HepG2 (cell line): Measurements from ENCODE around the gene IGSF21. TPM values are rescaled to one million over a fixed set of nuclear protein-coding genes. Genes with fewer than 3 reads are reported as not detected.

Experiments
- ATAC-seq: fragments of 200-7000 bp; cut with Tn5 transposase; 3 replicates; pipeline ENCODE4 v1.9.1; 2020; ENCODE audit warnings: mild to moderate bottlenecking, moderate library complexity
- BruUV-seq: library from RNA; stranded (reverse); fragments of 400-500 nt; replicated peaks from 2 replicates; lab custom pipeline; 2021; lab: Mats Ljungman, UMichigan
- CTCF ChIA-PET: fragments of 300-600 bp; formaldehyde crosslinking; extraction: SDS; loops from one replicate; lab custom pipeline; 2021; ENCODE audit warnings: low total read pairs, inconsistent platforms, low intra/inter-chr PET ratio; lab: Yijun Ruan, JAX
- POLR2A ChIA-PET: fragments of 350-600 bp; sonication (Branson Sonifier 250); formaldehyde crosslinking; loops from one replicate; lab custom pipeline; 2020; ENCODE audit warnings: antibody characterized with exemption, inconsistent platforms; lab: Yijun Ruan, JAX
- DNase-seq: peaks from one replicate; pipeline ENCODE4 v3.0.0-alpha.2; 2015; ENCODE audit warnings: low spot score
- FAIRE-seq: peaks from 3 replicates; lab custom pipeline; 2011; peaks lifted over from hg19 to GRCh38; lab: Jason Lieb, UNC
- H2AFZ ChIP-seq: one replicate; pipeline ENCODE4 v1.6.1; 2011; ENCODE audit warnings: low read length, inconsistent platforms
- H3K27ac ChIP-seq: fragments of 300-600 bp; 3 replicates; pipeline ENCODE4 v1.8.0; 2011; ENCODE audit warnings: mixed run types, mild to moderate bottlenecking, mixed read lengths, low read length, inconsistent platforms; ENCODE audit not compliant: insufficient read depth; ENCODE audit errors: extremely low read length
- H3K27me3 ChIP-seq, 2 experiments: fragments of 200-600 bp in 1 of 2; 2 replicates in 1 of 2; 3 replicates in 1 of 2; pipeline versions ENCODE4 v1.6.0 to v1.8.0; 2011; ENCODE audit warnings: low read length in 2 of 2, mild to moderate bottlenecking in 2 of 2, moderate library complexity in 2 of 2, inconsistent platforms in 1 of 2; ENCODE audit not compliant: insufficient read depth in 2 of 2, control insufficient read depth in 1 of 2
- H3K36me3 ChIP-seq, 2 experiments: fragments of 200-600 bp in 1 of 2; replicated peaks in 1 of 2; 2 replicates in 1 of 2; 3 replicates in 1 of 2; pipeline versions ENCODE4 v1.5.1 to v1.8.0; 2011; ENCODE audit warnings: low read length in 2 of 2, inconsistent platforms in 1 of 2; ENCODE audit not compliant: insufficient read depth in 2 of 2, control insufficient read depth in 1 of 2
- H3K4me1 ChIP-seq: 2 replicates; pipeline ENCODE4 v1.5.1; 2012; ENCODE audit warnings: low read length, inconsistent platforms; ENCODE audit not compliant: insufficient read depth
- H3K4me2 ChIP-seq: 2 replicates; pipeline ENCODE4 v1.6.0; 2011; ENCODE audit warnings: low read depth, low read length, inconsistent platforms
- H3K4me3 ChIP-seq, 3 experiments: fragments of 200-600 bp in 1 of 3; sonication (generic), shearing (Covaris generic) in 1 of 3; replicated peaks in 1 of 3; 2 replicates each; pipeline ENCODE4 v1.5.1; 2011 to 2016; ENCODE audit warnings: low read length in 3 of 3, inconsistent platforms in 2 of 3, low read depth in 2 of 3, mild to moderate bottlenecking in 2 of 3, control low read depth in 1 of 3, mixed read lengths in 1 of 3; ENCODE audit not compliant: insufficient read depth in 1 of 3
- H3K79me2 ChIP-seq: one replicate; pipeline ENCODE4 v1.6.1; 2011; ENCODE audit warnings: low read length, inconsistent platforms; ENCODE audit not compliant: insufficient read depth
- H3K9ac ChIP-seq: 2 replicates; pipeline ENCODE4 v1.6.0; 2011; ENCODE audit warnings: mild to moderate bottlenecking, low read depth, low read length, inconsistent platforms; ENCODE audit not compliant: insufficient read depth
- H3K9me3 ChIP-seq: 2 replicates; pipeline ENCODE4 v1.5.1; 2012; ENCODE audit warnings: mild to moderate bottlenecking, low read length
- H4K20me1 ChIP-seq: 2 replicates; pipeline ENCODE4 v1.6.0; 2011; ENCODE audit warnings: inconsistent platforms, mild to moderate bottlenecking, low read length, moderate library complexity; ENCODE audit not compliant: insufficient read depth
- CAMTA2 ChIP-seq: sonication (generic); formaldehyde crosslinking; IDR thresholded peaks from 2 replicates; pipeline ENCODE4 v1.4.0; 2020; ENCODE audit warnings: mild to moderate bottlenecking, missing genetic modification reagents, borderline replicate concordance
- HCFC1 ChIP-seq: fragments of 150-350 bp; IDR thresholded peaks from 2 replicates; pipeline ENCODE4 v1.6.1; 2014; ENCODE audit warnings: low read depth, low read length
- ISX ChIP-seq: sonication (generic); formaldehyde crosslinking; conservative IDR thresholded peaks from 2 replicates; pipeline ENCODE4 v1.5.0; 2020; ENCODE audit warnings: missing genetic modification reagents
- JDP2 ChIP-seq: sonication (generic); formaldehyde crosslinking; IDR thresholded peaks from 2 replicates; pipeline ENCODE4 v1.8.1; 2022; ENCODE audit warnings: missing genetic modification reagents, borderline replicate concordance
- MBD4 ChIP-seq: IDR thresholded peaks from 2 replicates; pipeline ENCODE4 v1.6.1; 2012; ENCODE audit warnings: low read length, inconsistent platforms, borderline replicate concordance
- NFE2L1 ChIP-seq: sonication (generic); formaldehyde crosslinking; IDR thresholded peaks from 2 replicates; pipeline ENCODE4 v1.4.0; 2020; ENCODE audit warnings: missing genetic modification reagents, mild to moderate bottlenecking, borderline replicate concordance
- PLRG1 ChIP-seq: fragments of 450-650 bp; conservative IDR thresholded peaks from 2 replicates; pipeline ENCODE4 v1.6.1; 2016
- SP4 ChIP-seq: sonication (generic); formaldehyde crosslinking; IDR thresholded peaks from 2 replicates; pipeline ENCODE4 v1.8.1; 2023; ENCODE audit warnings: mild to moderate bottlenecking, missing genetic modification reagents
- ZFP36L2 ChIP-seq: sonication (generic); formaldehyde crosslinking; IDR thresholded peaks from 2 replicates; pipeline ENCODE4 v1.4.0; 2020; ENCODE audit warnings: missing genetic modification reagents
- ZNF143 ChIP-seq: sonication (generic); formaldehyde crosslinking; IDR thresholded peaks from 2 replicates; pipeline ENCODE4 v1.4.0; 2020; ENCODE audit warnings: missing genetic modification reagents
- ZNF598 ChIP-seq: sonication (generic); formaldehyde crosslinking; IDR thresholded peaks from 2 replicates; pipeline ENCODE4 v1.5.1; 2020; ENCODE audit warnings: mild to moderate bottlenecking, missing genetic modification reagents, borderline replicate concordance
- WGBS: methylation state at CpG from one replicate; pipeline ENCODE4 v1.1.6; 2017; ENCODE audit warnings: low lambda C conversion rate; 5-methylcytosine and 5-hydroxymethylcytosine counted together
- in situ Hi-C: cut with HindIII; loops from 2 replicates; pipeline ENCODE4 v1.10.0; 2017; ENCODE audit warnings: low pct_unique_long_range_greater_than_20kb; ENCODE audit not compliant: extremely low pct_ligation_motif_present
- intact Hi-C: fragments of 100-400 bp; cut with micrococcal nuclease; formaldehyde crosslinking; loops from one replicate; pipeline ENCODE4 v1.10.0; 2022; ENCODE audit not compliant: unreplicated experiment
- polyA plus RNA-seq, 8 experiments: library from polyadenylated mRNA; depleted of rRNA in 3 of 8; stranded (reverse) in 7 of 8; unstranded in 1 of 8; fragments of >200 nt; fragmentation: Illumina TruSeq in 4 of 8; extraction: Trizol in 4 of 8; gene quantifications; 2 replicates each; pipeline versions ENCODE4 v1.2.1 to v1.2.3, GENCODE V29; 2011 to 2016; ENCODE audit warnings: low read depth in 4 of 8, missing spikeins in 1 of 8, mixed read lengths in 1 of 8; ENCODE audit not compliant: insufficient read depth in 1 of 8
- total RNA-seq, 5 experiments: library from RNA; depleted of rRNA; stranded (reverse); fragments of >200 nt; fragmentation: Illumina TruSeq; extraction: Trizol; gene quantifications; 2 replicates each; pipeline ENCODE4 v1.2.3, GENCODE V29; 2016; ENCODE audit warnings: low read depth in 1 of 5
- TF ChIP-seq, protein P1 (sequence below): sonication (generic); formaldehyde crosslinking; IDR thresholded peaks from 2 replicates; pipeline ENCODE4 v1.9.0; 2022; ENCODE audit warnings: missing genetic modification reagents, mild to moderate bottlenecking, borderline replicate concordance
- TF ChIP-seq, protein P2 (sequence below): sonication (generic); formaldehyde crosslinking; IDR thresholded peaks from 2 replicates; pipeline ENCODE4 v1.9.0; 2022; ENCODE audit warnings: low read depth, missing genetic modification reagents
- TF ChIP-seq, protein P3 (sequence below): IDR thresholded peaks from 2 replicates; pipeline ENCODE4 v1.6.1; 2012; ENCODE audit warnings: low read depth, low read length, improper control_type of control experiment

The IGSF21 gene
- total and polyA plus RNA-seq, 2 of the 13 experiments (the other 11 are each of a cell fraction or from before 2014, with no cell fraction given), result not detected

DNA sequence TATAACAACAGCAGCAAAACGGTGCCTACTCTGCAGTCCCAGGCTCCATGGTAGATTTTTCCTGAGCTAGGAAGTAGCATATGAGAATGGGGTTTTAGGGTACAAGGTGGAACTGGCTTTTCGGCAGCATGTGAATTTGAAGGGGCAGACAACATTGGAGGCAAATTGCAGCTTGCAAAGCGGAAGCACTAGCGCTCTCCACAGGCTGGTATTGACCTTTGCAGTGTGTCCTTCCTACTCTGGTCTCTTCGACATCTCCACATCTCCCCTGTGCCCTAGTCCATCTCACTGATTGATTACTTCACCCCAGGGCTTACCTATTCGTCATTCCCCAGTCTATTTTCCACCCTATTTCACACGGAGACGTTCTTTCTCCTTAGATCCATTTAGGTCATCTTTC lies 13.0 kb downstream of the IGSF21 start:
- H3K79me2 ChIP-seq, result no peaks in the 10 kb centered on the region
- no peak overlapping the region for H2AFZ ChIP-seq
- H3K36me3 ChIP-seq, result no peaks in the 10 kb centered on the region
- intact Hi-C loops, result no loop called here
- no peak for ATAC-seq
- H3K27me3 ChIP-seq, result peaks cover 0 to 12% of the 10 kb centered on the region in 2 experiments; a peak in 3 of 5 replicates
- in situ Hi-C loops, result no loop called here
- ChIA-PET POLR2A (no interaction called here), CTCF (no interaction called here)
- DNase-seq, result no peak
- BruUV-seq, result no TSS peak
- H3K4me1 ChIP-seq, result no peaks in the 10 kb centered on the region
- H3K4me2 ChIP-seq, result no peak overlapping the region
- H3K9ac ChIP-seq, result no peak overlapping the region
- no peak for TF ChIP-seq NFE2L1 (CRISPR knock-in tag)
- TF ChIP-seq PLRG1, result no peak
- no peak for TF ChIP-seq MBD4
- TF ChIP-seq CAMTA2 (CRISPR knock-in tag), result no peak
- TF ChIP-seq JDP2 (CRISPR knock-in tag), result no peak
- no peaks in the 10 kb centered on the region for H3K9me3 ChIP-seq
- H3K4me3 ChIP-seq, result no peak overlapping the region
- FAIRE-seq, result no peak
- no peaks in the 10 kb centered on the region for H4K20me1 ChIP-seq
- WGBS, result 1% methylated on average over 7 of the region's 8 CpGs
- no peak overlapping the region for H3K27ac ChIP-seq

DNA sequence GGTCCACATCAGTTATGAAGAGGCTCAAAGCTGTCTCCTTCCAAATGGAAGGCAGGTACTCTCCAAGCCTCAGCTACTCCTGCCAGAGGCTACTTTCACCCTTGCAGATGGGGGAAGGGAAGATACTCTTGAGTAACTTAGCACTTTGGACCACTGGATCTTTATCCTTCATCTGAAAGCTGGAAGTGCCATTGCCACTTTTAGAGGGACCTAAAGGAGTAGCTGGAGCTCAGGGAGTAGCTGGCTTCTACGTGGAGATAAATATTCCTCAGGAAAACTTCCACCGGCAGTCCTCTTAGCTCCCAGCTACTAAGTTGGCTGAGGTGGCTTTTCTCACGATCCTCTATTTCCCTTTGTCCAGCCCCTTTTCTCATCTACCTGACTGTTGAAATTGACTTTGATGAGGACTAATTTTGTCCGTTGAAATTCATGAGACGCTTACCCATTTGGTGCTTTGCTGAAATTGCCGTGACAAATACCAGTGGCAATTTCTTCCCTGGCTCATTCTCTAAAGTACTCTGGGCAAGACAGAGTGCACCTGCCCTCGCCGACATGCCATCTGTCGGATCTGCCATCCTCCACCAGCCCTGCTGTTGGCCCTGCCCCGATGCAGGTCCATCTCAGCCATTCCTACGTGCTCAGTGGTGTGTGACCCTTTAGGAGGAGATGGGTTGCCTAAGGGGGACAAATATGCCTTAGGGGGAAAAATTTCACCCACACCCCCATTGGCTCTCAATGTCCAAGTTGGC lies 13.6 kb downstream of the IGSF21 start:
- ATAC-seq (no peak), FAIRE-seq (no peak), DNase-seq (no peak)
- H4K20me1 ChIP-seq, result no peaks in the 10 kb centered on the region
- no peak overlapping the region for H3K9ac ChIP-seq
- 57% methylated on average over 11 of the region's 11 CpGs for WGBS
- no peaks in the 10 kb centered on the region for H3K79me2 ChIP-seq
- no TSS peak for BruUV-seq
- no peaks in the 10 kb centered on the region for H3K36me3 ChIP-seq
- H3K27me3 ChIP-seq, result peaks cover 0 to 12% of the 10 kb centered on the region in 2 experiments; a peak in 3 of 5 replicates
- POLR2A ChIA-PET, result no interaction called here
- no peak overlapping the region for H3K4me2 ChIP-seq
- H3K4me3 ChIP-seq, result no peak overlapping the region
- CTCF ChIA-PET, result no interaction called here
- H3K4me1 ChIP-seq, result no peaks in the 10 kb centered on the region
- in situ Hi-C loops, result no loop called here
- H3K27ac ChIP-seq, result no peak overlapping the region
- no peak overlapping the region for H2AFZ ChIP-seq
- intact Hi-C loops, result no loop called here
- H3K9me3 ChIP-seq, result no peaks in the 10 kb centered on the region
- TF ChIP-seq, protein P1, sequence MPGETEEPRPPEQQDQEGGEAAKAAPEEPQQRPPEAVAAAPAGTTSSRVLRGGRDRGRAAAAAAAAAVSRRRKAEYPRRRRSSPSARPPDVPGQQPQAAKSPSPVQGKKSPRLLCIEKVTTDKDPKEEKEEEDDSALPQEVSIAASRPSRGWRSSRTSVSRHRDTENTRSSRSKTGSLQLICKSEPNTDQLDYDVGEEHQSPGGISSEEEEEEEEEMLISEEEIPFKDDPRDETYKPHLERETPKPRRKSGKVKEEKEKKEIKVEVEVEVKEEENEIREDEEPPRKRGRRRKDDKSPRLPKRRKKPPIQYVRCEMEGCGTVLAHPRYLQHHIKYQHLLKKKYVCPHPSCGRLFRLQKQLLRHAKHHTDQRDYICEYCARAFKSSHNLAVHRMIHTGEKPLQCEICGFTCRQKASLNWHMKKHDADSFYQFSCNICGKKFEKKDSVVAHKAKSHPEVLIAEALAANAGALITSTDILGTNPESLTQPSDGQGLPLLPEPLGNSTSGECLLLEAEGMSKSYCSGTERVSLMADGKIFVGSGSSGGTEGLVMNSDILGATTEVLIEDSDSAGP (CRISPR knock-in tag), result no peak
- no peak for TF ChIP-seq ISX (CRISPR knock-in tag)
- TF ChIP-seq ZNF598, result no peak
- TF ChIP-seq HCFC1, result no peak
- TF ChIP-seq, protein P2, sequence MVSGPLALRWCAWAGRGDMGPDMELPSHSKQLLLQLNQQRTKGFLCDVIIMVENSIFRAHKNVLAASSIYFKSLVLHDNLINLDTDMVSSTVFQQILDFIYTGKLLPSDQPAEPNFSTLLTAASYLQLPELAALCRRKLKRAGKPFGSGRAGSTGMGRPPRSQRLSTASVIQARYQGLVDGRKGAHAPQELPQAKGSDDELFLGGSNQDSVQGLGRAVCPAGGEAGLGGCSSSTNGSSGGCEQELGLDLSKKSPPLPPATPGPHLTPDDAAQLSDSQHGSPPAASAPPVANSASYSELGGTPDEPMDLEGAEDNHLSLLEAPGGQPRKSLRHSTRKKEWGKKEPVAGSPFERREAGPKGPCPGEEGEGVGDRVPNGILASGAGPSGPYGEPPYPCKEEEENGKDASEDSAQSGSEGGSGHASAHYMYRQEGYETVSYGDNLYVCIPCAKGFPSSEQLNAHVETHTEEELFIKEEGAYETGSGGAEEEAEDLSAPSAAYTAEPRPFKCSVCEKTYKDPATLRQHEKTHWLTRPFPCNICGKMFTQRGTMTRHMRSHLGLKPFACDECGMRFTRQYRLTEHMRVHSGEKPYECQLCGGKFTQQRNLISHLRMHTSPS (CRISPR knock-in tag), result no peak
- no peak for TF ChIP-seq SP4 (CRISPR knock-in tag)
- TF ChIP-seq, protein P3, sequence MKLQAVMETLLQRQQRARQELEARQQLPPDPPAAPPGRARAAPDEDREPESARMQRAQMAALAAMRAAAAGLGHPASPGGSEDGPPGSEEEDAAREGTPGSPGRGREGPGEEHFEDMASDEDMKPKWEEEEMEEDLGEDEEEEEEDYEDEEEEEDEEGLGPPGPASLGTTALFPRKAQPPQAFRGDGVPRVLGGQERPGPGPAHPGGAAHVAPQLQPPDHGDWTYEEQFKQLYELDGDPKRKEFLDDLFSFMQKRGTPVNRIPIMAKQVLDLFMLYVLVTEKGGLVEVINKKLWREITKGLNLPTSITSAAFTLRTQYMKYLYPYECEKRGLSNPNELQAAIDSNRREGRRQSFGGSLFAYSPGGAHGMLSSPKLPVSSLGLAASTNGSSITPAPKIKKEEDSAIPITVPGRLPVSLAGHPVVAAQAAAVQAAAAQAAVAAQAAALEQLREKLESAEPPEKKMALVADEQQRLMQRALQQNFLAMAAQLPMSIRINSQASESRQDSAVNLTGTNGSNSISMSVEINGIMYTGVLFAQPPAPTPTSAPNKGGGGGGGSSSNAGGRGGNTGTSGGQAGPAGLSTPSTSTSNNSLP, result no peak
- TF ChIP-seq ZNF143 (CRISPR knock-in tag), result no peak
- no peak for TF ChIP-seq ZFP36L2
